NCI-H345 treated with DMSO at 0.1 percent for 48 hours (cell line): Measurements from ENCODE around the gene CDC37.
"Not testable (repeated sequence)": the region's sequence is repeated elsewhere in the genome, so short reads cannot be mapped to it uniquely, and the experiment has no call there.

ENCODE experiments used
- DNase-seq: peaks from one replicate; lab custom pipeline; 2025; ENCODE audit not compliant: unreplicated experiment; lab: John Stamatoyannopoulos, UW

CDC37 gene

GRCh38 chr19:10395917-10396316 lies 7.4 kb downstream of the CDC37 start:
- DNase-seq, result no peak

- no peak for DNase-seq
These were observed 7.9 kb downstream of the CDC37 start for GRCh38 chr19:10395436-10395835.

- no peak for DNase-seq
These were observed 8.3 kb downstream of the CDC37 start for GRCh38 chr19:10395003-10395402.

GRCh38 chr19:10393137-10393536 lies 10.2 kb downstream of the CDC37 start:
- no peak for DNase-seq

- no peak for DNase-seq
These were observed 11.2 kb downstream of the CDC37 start for GRCh38 chr19:10392120-10392519.

GRCh38 chr19:10390652-10391286 lies 12.6 kb downstream of the CDC37 start:
- peak; percentile 53 for DNase-seq

GRCh38 chr19:10389863-10390262 lies 13.5 kb downstream of the CDC37 start:
- no peak for DNase-seq

- DNase-seq, result peak; percentile 78
These were observed 14.4 kb downstream of the CDC37 start for GRCh38 chr19:10388957-10389356.

- no peak for DNase-seq
These were observed 18.8 kb downstream of the CDC37 start for GRCh38 chr19:10384580-10384979.

- DNase-seq, result not testable (repeated sequence)
These were observed 20.2 kb downstream of the CDC37 start for GRCh38 chr19:10383223-10383499.

GRCh38 chr19:10380313-10381102 lies 22.8 kb downstream of the CDC37 start, which contains the start of gene TYK2:
TYK2 (minus strand) TSS chr19:10380572; CDS start chr19:10378406, 2,166 bp downstream.
- DNase-seq, result peak; percentile 96

GRCh38 chr19:10379880-10380312 lies 23.4 kb downstream of the CDC37 start:
- no peak for DNase-seq

- no peak for DNase-seq
These were observed 25.2 kb downstream of the CDC37 start for GRCh38 chr19:10378124-10378523.

- DNase-seq, result not testable (repeated sequence)
These were observed 26.2 kb downstream of the CDC37 start for GRCh38 chr19:10377140-10377640.

GRCh38 chr19:10374931-10375330 lies 28.4 kb downstream of the CDC37 start:
- DNase-seq, result no peak

GRCh38 chr19:10372690-10373089 lies 30.7 kb downstream of the CDC37 start:
- DNase-seq, result no peak

- DNase-seq, result no peak
These were observed 35.1 kb downstream of the CDC37 start for GRCh38 chr19:10368101-10368803.

GRCh38 chr19:10366950-10367512 lies 36.3 kb downstream of the CDC37 start:
- DNase-seq, result not testable (repeated sequence)

GRCh38 chr19:10365518-10365917 lies 37.8 kb downstream of the CDC37 start:
- DNase-seq, result no peak

- DNase-seq, result no peak
These were observed 38.7 kb downstream of the CDC37 start for GRCh38 chr19:10364644-10365043.

- no peak for DNase-seq
These were observed 39.5 kb downstream of the CDC37 start for GRCh38 chr19:10363789-10364281.
